ENCODE data around the gene IGFN1.

IGFN1 gene

DNA sequence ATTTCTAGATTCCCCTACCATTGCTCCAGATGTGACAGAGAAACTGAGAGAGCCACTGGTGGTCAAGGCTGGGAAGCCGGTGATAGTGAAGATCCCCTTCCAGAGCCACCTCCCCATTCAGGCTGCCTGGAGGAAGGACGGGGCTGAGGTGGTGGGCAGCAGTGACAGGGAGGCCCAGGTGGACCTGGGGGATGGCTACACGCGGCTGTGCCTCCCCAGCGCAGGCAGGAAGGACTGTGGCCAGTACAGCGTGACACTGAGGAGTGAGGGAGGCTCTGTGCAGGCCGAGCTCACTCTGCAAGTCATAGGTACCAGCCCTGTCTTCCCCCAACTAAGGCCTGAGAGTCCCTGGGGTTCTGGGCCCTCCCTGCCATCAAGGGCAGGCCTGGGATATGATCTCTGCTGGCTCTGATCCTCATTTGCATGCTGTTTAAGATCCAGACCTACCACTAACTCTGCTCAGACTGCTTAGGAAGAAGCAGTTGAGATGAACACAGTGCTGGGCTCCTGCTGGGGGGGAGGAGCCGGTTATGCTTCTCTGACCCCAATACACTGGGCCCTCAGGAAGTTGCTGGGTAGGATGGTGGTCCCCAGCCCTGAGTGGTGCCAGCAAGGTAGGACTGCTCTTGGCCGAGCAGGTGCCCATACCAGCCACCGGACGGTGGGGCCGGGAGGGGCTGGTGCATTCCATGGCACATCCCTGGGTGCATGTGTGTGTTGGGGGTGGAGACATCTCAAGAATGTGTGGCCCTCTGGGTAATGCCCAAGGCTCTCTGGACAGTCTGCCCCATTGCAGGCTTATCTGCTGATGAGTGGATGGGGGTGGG, 25.1 kb downstream of the IGFN1 start:
- no peak for DNase-seq (ENCODE audit: insufficient read length, low spot score)
- FAIRE-seq: no peak
- TF ChIP-seq, protein P1, sequence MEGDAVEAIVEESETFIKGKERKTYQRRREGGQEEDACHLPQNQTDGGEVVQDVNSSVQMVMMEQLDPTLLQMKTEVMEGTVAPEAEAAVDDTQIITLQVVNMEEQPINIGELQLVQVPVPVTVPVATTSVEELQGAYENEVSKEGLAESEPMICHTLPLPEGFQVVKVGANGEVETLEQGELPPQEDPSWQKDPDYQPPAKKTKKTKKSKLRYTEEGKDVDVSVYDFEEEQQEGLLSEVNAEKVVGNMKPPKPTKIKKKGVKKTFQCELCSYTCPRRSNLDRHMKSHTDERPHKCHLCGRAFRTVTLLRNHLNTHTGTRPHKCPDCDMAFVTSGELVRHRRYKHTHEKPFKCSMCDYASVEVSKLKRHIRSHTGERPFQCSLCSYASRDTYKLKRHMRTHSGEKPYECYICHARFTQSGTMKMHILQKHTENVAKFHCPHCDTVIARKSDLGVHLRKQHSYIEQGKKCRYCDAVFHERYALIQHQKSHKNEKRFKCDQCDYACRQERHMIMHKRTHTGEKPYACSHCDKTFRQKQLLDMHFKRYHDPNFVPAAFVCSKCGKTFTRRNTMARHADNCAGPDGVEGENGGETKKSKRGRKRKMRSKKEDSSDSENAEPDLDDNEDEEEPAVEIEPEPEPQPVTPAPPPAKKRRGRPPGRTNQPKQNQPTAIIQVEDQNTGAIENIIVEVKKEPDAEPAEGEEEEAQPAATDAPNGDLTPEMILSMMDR (IDR thresholded peaks at IDR 0.05; ENCODE audit: insufficient read depth, missing control alignments): no peak

DNA sequence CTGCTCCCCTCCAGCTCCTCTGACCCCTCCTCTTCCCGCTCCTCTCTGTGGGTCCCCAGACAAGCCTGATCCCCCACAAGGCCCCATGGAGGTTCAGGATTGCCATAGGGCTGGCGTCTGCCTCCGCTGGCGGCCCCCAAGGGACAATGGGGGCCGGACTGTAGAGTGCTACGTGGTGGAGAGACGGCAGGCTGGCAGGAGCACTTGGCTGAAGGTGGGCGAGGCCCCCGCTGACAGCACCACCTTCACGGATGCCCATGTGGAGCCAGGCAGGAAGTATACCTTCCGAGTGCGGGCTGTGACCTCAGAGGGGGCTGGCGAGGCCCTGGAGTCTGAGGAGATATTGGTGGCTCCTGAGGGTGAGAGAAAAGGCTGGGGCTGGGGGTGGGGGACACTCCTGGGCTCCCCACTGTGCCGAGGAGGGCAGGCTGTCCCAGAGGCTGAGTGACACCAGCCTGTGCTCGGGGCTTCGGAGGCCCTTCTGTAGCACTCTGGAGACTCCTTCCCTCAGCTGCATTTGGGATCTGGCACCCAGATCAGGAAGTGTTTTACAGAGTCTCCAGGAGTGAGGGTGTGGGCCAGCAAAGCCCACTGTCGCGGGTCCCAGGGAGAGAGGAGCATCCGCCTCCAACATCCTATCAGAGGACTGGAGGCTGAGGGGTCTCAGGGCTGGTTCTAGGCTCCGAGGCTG, 25.9 kb downstream of the IGFN1 start:
- TF ChIP-seq, protein P1 (IDR thresholded peaks at IDR 0.05; ENCODE audit: insufficient read depth, missing control alignments): no peak
- FAIRE-seq (no peak), DNase-seq (ENCODE audit: insufficient read length, low spot score) (no peak)

DNA sequence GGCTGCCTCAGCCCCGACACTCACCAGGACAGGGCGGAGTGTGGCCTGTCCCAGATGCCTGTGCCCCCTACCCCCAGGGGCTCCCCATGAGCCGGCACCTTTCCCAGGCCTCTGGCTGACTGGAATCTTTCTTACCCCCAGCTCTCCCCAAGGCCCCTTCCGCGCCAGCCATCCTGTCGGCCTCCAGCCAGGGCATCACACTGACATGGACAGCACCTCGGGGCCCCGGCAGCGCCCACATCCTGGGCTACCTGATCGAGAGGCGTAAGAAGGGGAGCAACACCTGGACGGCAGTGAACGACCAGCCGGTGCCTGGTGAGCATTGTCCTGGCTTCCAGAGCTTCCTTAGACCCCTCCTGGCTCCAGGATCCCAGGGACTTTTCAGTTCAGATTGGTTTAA, 26.5 kb downstream of the IGFN1 start:
- DNase-seq (ENCODE audit: insufficient read length, low spot score) (no peak), FAIRE-seq (no peak)

DNA sequence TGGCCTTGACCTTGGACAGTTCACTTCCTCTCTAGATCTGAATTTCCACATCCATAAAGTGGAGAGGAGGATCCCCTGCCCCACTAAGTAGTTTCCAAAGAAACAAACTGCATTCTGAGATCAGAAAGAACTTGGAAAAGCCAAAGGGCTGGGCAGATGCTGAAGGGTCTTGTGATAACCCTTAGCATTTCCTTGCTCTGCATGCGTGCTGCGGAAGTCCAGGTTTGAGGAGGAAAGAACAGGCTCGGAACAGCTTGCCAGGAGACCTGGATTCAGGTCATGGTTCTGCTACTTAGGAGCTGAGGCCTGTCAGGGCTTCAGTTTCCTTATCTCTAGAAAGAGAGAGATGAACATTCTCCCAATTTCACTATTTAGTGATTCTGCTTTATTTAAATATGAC, 27.2 kb downstream of the IGFN1 start:
- TF ChIP-seq, protein P1 (IDR thresholded peaks at IDR 0.05; ENCODE audit: insufficient read depth, missing control alignments): no peak

More for the DNA sequence above, 26.5 kb downstream of the IGFN1 start:
- TF ChIP-seq, protein P1 (IDR thresholded peaks at IDR 0.05; ENCODE audit: insufficient read depth, missing control alignments): no peak

DNA sequence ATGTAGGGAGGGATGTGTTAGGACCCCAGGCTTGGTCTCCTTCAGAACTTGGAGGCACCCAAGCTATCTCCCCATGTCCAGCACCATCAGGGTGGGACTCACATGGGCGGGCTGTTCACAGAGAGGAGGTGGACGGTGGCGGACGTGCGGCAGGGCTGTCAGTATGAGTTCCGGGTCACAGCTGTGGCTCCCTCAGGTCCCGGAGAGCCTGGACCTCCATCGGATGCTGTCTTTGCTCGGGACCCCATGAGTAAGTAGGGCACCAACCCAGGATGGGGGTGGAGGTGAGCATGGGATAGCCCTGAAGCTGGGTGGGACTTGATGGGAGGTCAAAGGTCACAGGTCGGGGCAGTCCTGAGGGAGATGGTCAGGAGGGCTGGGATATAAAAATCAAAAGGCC, 27.8 kb downstream of the IGFN1 start:
- FAIRE-seq (no peak), DNase-seq (ENCODE audit: insufficient read length, low spot score) (no peak)
- TF ChIP-seq, protein P1 (IDR thresholded peaks at IDR 0.05; ENCODE audit: insufficient read depth, missing control alignments): no peak

More for the DNA sequence above, 27.2 kb downstream of the IGFN1 start:
- DNase-seq (ENCODE audit: insufficient read length, low spot score) (no peak), FAIRE-seq (no peak)

DNA sequence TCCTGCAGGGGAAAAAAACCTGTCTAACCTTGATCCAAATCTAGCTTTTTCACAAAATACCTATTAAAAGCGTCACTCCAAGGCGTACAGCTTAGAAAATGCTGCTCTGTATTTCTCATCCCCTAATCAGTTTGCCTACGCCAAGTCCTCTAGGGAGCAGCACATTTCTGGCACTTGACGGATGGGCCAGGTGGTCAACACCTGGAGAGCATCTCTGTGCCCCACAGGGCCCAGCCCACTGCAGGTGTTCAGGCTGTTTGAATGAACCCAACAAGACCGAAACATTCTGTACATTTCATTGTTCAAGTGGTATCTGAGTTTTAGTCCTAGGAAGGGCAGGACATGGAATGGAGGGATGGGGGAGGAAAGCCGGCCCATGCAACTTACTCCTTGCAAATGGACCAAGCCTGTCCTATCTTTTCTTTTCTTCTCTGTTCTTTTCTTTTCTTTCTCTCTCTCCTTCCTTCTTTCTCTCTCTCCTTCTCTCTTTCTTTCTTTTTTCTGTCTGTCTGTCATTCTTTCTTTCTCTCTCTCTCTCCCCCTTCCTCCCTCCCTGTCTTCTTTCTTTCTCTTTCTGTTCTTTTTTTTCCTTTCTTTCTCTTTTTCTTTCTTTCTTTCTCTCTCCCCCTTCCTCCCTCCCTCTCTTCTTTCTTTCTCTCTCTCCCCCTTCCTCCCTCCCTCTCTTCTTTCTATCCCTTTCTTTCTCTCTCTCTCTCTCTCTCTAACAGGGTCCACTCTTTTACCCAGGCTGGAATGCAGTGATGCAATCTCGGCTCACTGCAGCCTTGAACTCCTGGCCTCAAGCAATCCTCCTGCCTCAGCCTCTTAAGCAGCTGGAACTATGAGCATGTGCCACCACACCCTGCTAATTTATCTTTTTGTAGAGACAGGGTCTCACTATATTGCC, 29.1 kb downstream of the IGFN1 start:
- TF ChIP-seq, protein P1 (IDR thresholded peaks at IDR 0.05; ENCODE audit: insufficient read depth, missing control alignments): no peak
- DNase-seq (ENCODE audit: insufficient read length, low spot score) (no peak), FAIRE-seq (no peak)

Measured in D721Med (cell line).